ENCODE data around the gene MYH11.
"Not testable (repeated sequence)": the region's sequence is repeated elsewhere in the genome, so short reads cannot be mapped to it uniquely, and the experiment has no call there.

DNA sequence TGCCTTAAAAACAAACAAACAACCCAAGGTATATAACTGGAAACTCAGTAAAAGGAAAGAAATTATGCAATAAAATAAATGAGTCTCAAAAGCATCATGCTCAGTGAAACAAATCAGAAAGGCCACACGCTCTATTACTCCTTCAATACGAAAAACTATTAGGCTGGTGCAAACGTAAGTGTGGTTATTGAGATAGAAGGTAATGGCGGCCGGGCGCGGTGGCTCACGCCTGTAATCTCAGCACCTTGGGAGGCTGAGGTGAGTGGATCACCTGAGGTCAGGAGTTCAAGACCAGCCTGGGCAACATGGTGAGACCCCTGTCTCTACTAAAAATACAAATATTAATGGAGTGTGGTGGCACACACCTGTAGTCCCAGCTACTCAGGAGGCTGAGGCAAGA is 17.6 kb downstream of the MYH11 start:
- TF ChIP-seq CTCF (IDR thresholded peaks at IDR 0.05); ZFX (IDR thresholded peaks at IDR 0.05; ENCODE audit: borderline replicate concordance): not testable (repeated sequence)
